OCI-LY3 (cell line): ENCODE measurements around the gene OR52E2.

ENCODE experiments used
- H2AFZ ChIP-seq: fragments of 200-600, 300-600 bp; shearing (Covaris generic); 2 replicates; pipeline ENCODE4 v1.6.0; 2014; ENCODE audit warnings: antibody characterized with exemption, low read depth, low read length
- H3K27ac ChIP-seq: fragments of 200-600, 300-600 bp; sonication (generic); 2 replicates; pipeline ENCODE4 v1.5.1; 2014; ENCODE audit warnings: mild to moderate bottlenecking, low read length, moderate library complexity, mixed read lengths
- H3K27me3 ChIP-seq: fragments of 200-600, 300-600 bp; sonication (generic); 2 replicates; pipeline ENCODE4 v1.6.1; 2014; ENCODE audit warnings: low read depth, low read length, mixed read lengths
- H3K36me3 ChIP-seq: fragments of 200-600, 300-600 bp; sonication (generic); replicated peaks from 2 replicates; pipeline ENCODE3; 2014; ENCODE audit warnings: low read depth, low read length, mixed read lengths
- H3K4me1 ChIP-seq: fragments of 300-600, 200-600 bp; sonication (generic); 2 replicates; pipeline ENCODE4 v1.6.1; 2014; ENCODE audit warnings: low read length, mixed read lengths
- H3K4me2 ChIP-seq: fragments of 200-600, 300-600 bp; sonication (generic); 2 replicates; pipeline ENCODE4 v1.6.1; 2014; ENCODE audit warnings: low read length, mixed read lengths
- H3K4me3 ChIP-seq: fragments of 300-600, 200-600 bp; sonication (generic); 2 replicates; pipeline ENCODE4 v1.5.1; 2014; ENCODE audit warnings: antibody characterized with exemption, mild to moderate bottlenecking, low read length, moderate library complexity
- H3K79me2 ChIP-seq: fragments of 300-600, 200-600 bp; shearing (Covaris generic); 2 replicates; pipeline ENCODE4 v1.6.1; 2014; ENCODE audit warnings: mild to moderate bottlenecking, low read length, mixed read lengths
- H3K9ac ChIP-seq: fragments of 300-600, 200-600 bp; shearing (Covaris generic); 2 replicates; pipeline ENCODE4 v1.6.0; 2014; ENCODE audit warnings: mild to moderate bottlenecking, low read length, moderate library complexity
- H3K9me3 ChIP-seq: fragments of 200-600, 300-600 bp; shearing (Covaris generic); 2 replicates; pipeline ENCODE4 v1.6.1; 2014; ENCODE audit warnings: low read length, mixed read lengths; ENCODE audit not compliant: insufficient read depth
- H4K20me1 ChIP-seq: fragments of 200-600, 300-600 bp; sonication (generic); 2 replicates; pipeline ENCODE4 v1.6.1; 2016; ENCODE audit warnings: low read length, mixed read lengths; ENCODE audit not compliant: insufficient read depth
- EZH2phosphoT487 ChIP-seq: fragments of 200-600 bp; shearing (Covaris generic); IDR thresholded peaks from 2 replicates; pipeline ENCODE4 v1.6.1; 2018; ENCODE audit warnings: antibody characterized with exemption, mixed run types, low read depth
- TF ChIP-seq, protein P1 (sequence below): fragments of 200-600, 300-600 bp; sonication (generic); IDR thresholded peaks from 2 replicates; pipeline ENCODE4 v1.5.1; 2014; ENCODE audit warnings: antibody characterized with exemption, low read length, low read depth

Gene OR52E2

DNA sequence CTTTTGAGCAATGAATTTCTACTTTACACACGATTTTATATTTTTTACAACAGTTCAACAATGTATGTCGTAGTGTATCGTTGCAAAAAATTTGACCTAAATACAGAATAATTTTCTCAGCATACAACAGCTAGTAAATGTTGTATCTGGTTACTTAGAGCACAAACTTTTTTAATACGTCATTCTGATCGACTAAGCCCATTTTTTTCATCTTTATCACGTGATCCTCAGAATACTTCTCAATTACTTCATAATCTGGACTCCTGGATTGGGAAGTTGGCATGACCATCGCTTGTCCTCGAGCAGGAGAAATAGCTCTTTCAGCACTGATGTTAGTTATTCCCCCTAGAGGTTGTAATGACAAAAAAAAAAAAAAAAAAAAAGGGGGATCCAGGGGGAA, 48.2 kb downstream of the OR52E2 start:
- Histone ChIP-seq H3K79me2 (no peaks in the 10 kb centered on the region), H3K4me2 (no peak overlapping the region), H3K4me1 (no peaks in the 10 kb centered on the region), H3K4me3 (no peak overlapping the region), H3K9ac (no peak overlapping the region), H2AFZ (no peak overlapping the region), H3K9me3 (no peaks in the 10 kb centered on the region), H4K20me1 (no peaks in the 10 kb centered on the region), H3K27me3 (peaks cover 3% of the 10 kb centered on the region; the same call in 1 of the 2 replicates), H3K36me3 (no peaks in the 10 kb centered on the region), H3K27ac (no peak overlapping the region)
- TF ChIP-seq EZH2phosphoT487, result no peak
- TF ChIP-seq, protein P1, sequence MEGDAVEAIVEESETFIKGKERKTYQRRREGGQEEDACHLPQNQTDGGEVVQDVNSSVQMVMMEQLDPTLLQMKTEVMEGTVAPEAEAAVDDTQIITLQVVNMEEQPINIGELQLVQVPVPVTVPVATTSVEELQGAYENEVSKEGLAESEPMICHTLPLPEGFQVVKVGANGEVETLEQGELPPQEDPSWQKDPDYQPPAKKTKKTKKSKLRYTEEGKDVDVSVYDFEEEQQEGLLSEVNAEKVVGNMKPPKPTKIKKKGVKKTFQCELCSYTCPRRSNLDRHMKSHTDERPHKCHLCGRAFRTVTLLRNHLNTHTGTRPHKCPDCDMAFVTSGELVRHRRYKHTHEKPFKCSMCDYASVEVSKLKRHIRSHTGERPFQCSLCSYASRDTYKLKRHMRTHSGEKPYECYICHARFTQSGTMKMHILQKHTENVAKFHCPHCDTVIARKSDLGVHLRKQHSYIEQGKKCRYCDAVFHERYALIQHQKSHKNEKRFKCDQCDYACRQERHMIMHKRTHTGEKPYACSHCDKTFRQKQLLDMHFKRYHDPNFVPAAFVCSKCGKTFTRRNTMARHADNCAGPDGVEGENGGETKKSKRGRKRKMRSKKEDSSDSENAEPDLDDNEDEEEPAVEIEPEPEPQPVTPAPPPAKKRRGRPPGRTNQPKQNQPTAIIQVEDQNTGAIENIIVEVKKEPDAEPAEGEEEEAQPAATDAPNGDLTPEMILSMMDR, result no peak
